SU-DHL-6 (cell line): ENCODE measurements around the gene ANTXR2.

ENCODE experiments used
- CTCF ChIP-seq: fragments of 200-600 bp; sonication (generic); IDR thresholded peaks from one replicate; pipeline ENCODE4 v1.5.1; 2017; ENCODE audit warnings: antibody characterized with exemption, mild to moderate bottlenecking, low read length, moderate library complexity; ENCODE audit not compliant: insufficient read depth, poor library complexity, severe bottlenecking
- EZH2phosphoT487 ChIP-seq: fragments of 200-600 bp; sonication (generic), shearing (Covaris generic); conservative IDR thresholded peaks from 2 replicates; pipeline ENCODE4 v1.6.1; 2018; ENCODE audit warnings: mild to moderate bottlenecking, antibody characterized with exemption, low read length, moderate library complexity, mixed read lengths

- TF ChIP-seq CTCF = no peak
- TF ChIP-seq EZH2phosphoT487 = no peak
These were observed 138.4 kb downstream of the ANTXR2 start for GRCh38 chr4:79934660-79935059.
